ENCODE measurements around the gene DENND11.

DNA sequence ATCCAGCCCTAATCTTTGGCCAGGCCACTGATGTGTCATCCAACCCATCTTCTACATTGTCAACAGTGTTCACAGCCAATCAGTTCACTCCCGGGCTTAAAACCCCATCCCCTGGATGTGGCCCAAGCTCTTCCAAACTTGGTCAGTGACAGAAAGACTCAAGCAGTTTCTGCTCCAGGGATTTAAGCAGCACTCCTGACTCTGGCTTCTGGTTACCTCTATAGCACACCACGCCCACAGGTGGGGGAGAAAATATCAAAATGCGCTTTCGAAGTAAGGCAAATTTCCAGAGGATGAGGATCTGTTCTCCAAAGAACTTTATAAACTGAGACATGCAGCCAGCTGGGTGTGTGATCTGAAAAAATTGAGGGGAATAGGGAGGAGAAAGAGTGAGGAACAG lies 35.9 kb downstream of the DENND11 start:
- TF ChIP-seq CTCF (IDR thresholded peaks at IDR 0.05) (no peak), POLR2AphosphoS5 (IDR thresholded peaks at IDR 0.05) (no peak)

Measured in stomach (tissue), 4 donors.